Measurements from ENCODE around the gene ATP8B4.

GRCh38 chr15:49830391-49830790, 288.6 kb downstream of the ATP8B4 start:
- TF ChIP-seq POLR2A (IDR thresholded peaks at IDR 0.05) (no peak), CTCF (IDR thresholded peaks at IDR 0.05) (no peak)

Data from tibial nerve (tissue), 3 donors.